Heart right ventricle (tissue), 16 donors: ENCODE results near the gene RNF114. TPM values are rescaled to one million over a fixed set of nuclear protein-coding genes. Genes with fewer than 3 reads are reported as not detected.

Experiments
- ATAC-seq, 8 donors: fragments of 200-7000 bp; cut with Tn5 transposase; one replicate each; pipeline ENCODE4 v1.9.1; 2020; ENCODE audit warnings: mild to moderate bottlenecking in 8 of 8, moderate library complexity in 8 of 8, moderate number of reproducible peaks in 1 of 8
- DNase-seq, 2 donors: peaks; one replicate each; pipeline ENCODE4 v3.0.0-alpha.2; 2020
- H3K27ac ChIP-seq, 10 donors: fragments of 200-600 bp; sonication (generic) in 2 of 10; one replicate each; pipeline versions ENCODE4 v1.5.0 to v1.8.0; 2020 to 2022; ENCODE audit warnings: mild to moderate bottlenecking in 3 of 10
- H3K27me3 ChIP-seq, 7 donors: fragments of 200-600 bp; one replicate each; pipeline ENCODE4 v1.8.0; 2021 to 2022; ENCODE audit warnings: mild to moderate bottlenecking in 2 of 7
- H3K36me3 ChIP-seq, 9 donors: fragments of 200-600 bp; sonication (generic) in 1 of 9; one replicate each; pipeline versions ENCODE4 v1.5.0 to v1.8.0; 2020 to 2022; ENCODE audit warnings: mild to moderate bottlenecking in 2 of 9
- H3K4me1 ChIP-seq, 9 donors: fragments of 200-600 bp; sonication (generic) in 1 of 9; one replicate each; pipeline versions ENCODE4 v1.5.0 to v1.8.0; 2020 to 2022; ENCODE audit warnings: mild to moderate bottlenecking in 4 of 9
- H3K4me3 ChIP-seq, 10 donors: fragments of 200-600 bp; sonication (generic) in 2 of 10; one replicate each; pipeline versions ENCODE4 v1.5.0 to v1.8.0; 2020 to 2022; ENCODE audit warnings: mild to moderate bottlenecking in 7 of 10, moderate library complexity in 2 of 10
- H3K9me3 ChIP-seq, 11 donors: fragments of 200-600 bp in 10 of 11; sonication (generic) in 2 of 11; one replicate each; pipeline versions ENCODE4 v1.5.0 to v1.8.0; 2013 to 2022; ENCODE audit warnings: mild to moderate bottlenecking in 2 of 11, control low read depth in 1 of 11, moderate library complexity in 1 of 11
- CTCF ChIP-seq, 9 donors: fragments of 200-600 bp; sonication (generic) in 2 of 9; IDR thresholded peaks; one replicate each; pipeline versions ENCODE4 v1.5.0 to v1.8.0; 2021 to 2022; ENCODE audit warnings: antibody characterized with exemption in 9 of 9, mild to moderate bottlenecking in 5 of 9, moderate library complexity in 1 of 9
- WGBS, 2 donors: extraction: QIAGEN DNeasy Blood & Tissue Kit; methylation state at CpG; one replicate each; pipeline ENCODE4 v1.1.7; 2013; ENCODE audit warnings: inconsistent platforms in 1 of 2; 5-methylcytosine and 5-hydroxymethylcytosine counted together
- intact Hi-C, 10 donors: fragments of 100-400 bp; cut with DNase I; formaldehyde crosslinking; loops; one replicate each; pipeline versions ENCODE4 v1.11.1 to v1.14.2; 2022
- polyA plus RNA-seq, 2 donors: library from polyadenylated mRNA; stranded (reverse); fragments of 200-250 nt; gene quantifications; one replicate each; pipeline ENCODE4 v1.2.3, GENCODE V29; 2013
- total RNA-seq, 10 donors: library from RNA; stranded (reverse); fragmentation: NEBNext Ultra II Directional in 3 of 10; extraction: Animal tissue kit (Norgen Biotek cat#: 25700) in 3 of 10; gene quantifications; one replicate each; pipeline versions ENCODE4 v1.2.1 to v1.2.4, GENCODE V29; 2021 to 2023
- donor health status: Arrhythmogenic right ventricular cardiomyopathy.
- donor health status: ischemic (EF 13 %, LVEDD 7.1; RV severe dilation, severe dysfunction).
- donor health status: healthy with polysubstance abuse.
- donor health status: DM: no; HTN: yes; CAD: no.
- donor health status: DM: no; HTN: no; CAD: no.
- donor health status: ischemic (EF 25% LVEDD 6.9; RV normal size, moderate dysfunction).
- donor health status: ischemic (EF 25% LVEDD 5.7; RV mildly dilated, moderate dysfunction).
- donor health status: healthy.
- donor health status: DM: yes; HTN: yes; CAD: no.
- donor health status: Ischemic cardiomyopathy.
- donor health status: ischemic (EF 35%, LVEDD 5.7; RV mildly dilated, moderate dysfunction).
- donor health status: nonischemic (EF 11% LVEDD 7.7; RV severe dilation, severe dysfunction).
- donor health status: DM: yes; HTN: yes; CAD: no.
- donor health status: PGD.
- donor health status: ischemic (EF 29% LVEDD 5.4; RV normal size, mild dysfunction).
- donor health status: nonischemic (EF 23%, LVEDD 6.1; RV moderate dilation, normal function).

RNF114 gene
- total and polyA plus RNA-seq, 12 donors = 41.5 to 60.3 (median 50.6) TPM

GRCh38 chr20:49987015-49987867 lies 51.0 kb downstream of the RNF114 start:
- peaks cover 25 to 85% (median 74%) of the 10 kb centered on the region in 9 donors for H3K4me1 ChIP-seq

GRCh38 chr20:49987868-49988690 lies 51.9 kb downstream of the RNF114 start:
- Histone ChIP-seq H3K27me3 (no peaks in the 10 kb centered on the region), H3K36me3 (peaks cover 0 to 46% (median 0%) of the 10 kb centered on the region in 9 donors), H3K4me1 (peaks cover 20 to 79% (median 66%) of the 10 kb centered on the region in 9 donors), H3K9me3 (no peaks in the 10 kb centered on the region), H3K4me3 (peak overlapping the region in 1 of 10 donors; percentile 69), H3K27ac (peak overlapping the region in 9 of 10 donors; percentile 8 to 90 (median 77))
- ATAC-seq = no peak
- WGBS, 2 donors = 76 to 79% methylated on average over 18 of the region's 18 CpGs
- no peak for DNase-seq
- intact Hi-C loops = no loop called here
- TF ChIP-seq CTCF (IDR thresholded peaks at IDR 0.05) = no peak

More at GRCh38 chr20:49987015-49987867, 51.0 kb downstream of the RNF114 start:
- no peak for TF ChIP-seq CTCF (IDR thresholded peaks at IDR 0.05)
- Histone ChIP-seq H3K4me3 (peak overlapping the region in 2 of 10 donors; percentile 69 to 75), H3K27ac (peak overlapping the region in 7 of 10 donors; percentile 8 to 90 (median 28)), H3K36me3 (peaks cover 0 to 46% (median 0%) of the 10 kb centered on the region in 9 donors), H3K9me3 (no peaks in the 10 kb centered on the region), H3K27me3 (peaks cover 0 to 2% (median 0%) of the 10 kb centered on the region in 7 donors)
- intact Hi-C loops = no loop called here
- 83 to 87% methylated on average over 15 of the region's 15 CpGs for WGBS, 2 donors
- ATAC-seq = no peak
- no peak for DNase-seq

- Histone ChIP-seq H3K27me3 (no peaks in the 10 kb centered on the region), H3K36me3 (peaks cover 0 to 38% (median 0%) of the 10 kb centered on the region in 9 donors), H3K4me1 (peaks cover 12 to 78% (median 69%) of the 10 kb centered on the region in 9 donors), H3K9me3 (no peaks in the 10 kb centered on the region), H3K27ac (peak overlapping the region in 9 of 10 donors; percentile 64 to 90 (median 78)), H3K4me3 (peak overlapping the region in 4 of 10 donors; percentile 2 to 19 (median 10))
- intact Hi-C loops = no loop called here
- WGBS, 2 donors = 35 to 52% methylated on average over 22 of the region's 22 CpGs
- peak; percentile 64 to 81 (median 73) for ATAC-seq
- DNase-seq = peak; percentile 62 to 77
- TF ChIP-seq CTCF (IDR thresholded peaks at IDR 0.05) = no peak
These were observed 53.3 kb downstream of the RNF114 start for GRCh38 chr20:49989234-49990065.
